HepG2 (cell line): ENCODE data around the gene CCDC30. TPM values are rescaled to one million over a fixed set of nuclear protein-coding genes. Genes with fewer than 3 reads are reported as not detected.

Source experiments
- ATAC-seq: fragments of 200-7000 bp; cut with Tn5 transposase; 3 replicates; pipeline ENCODE4 v1.9.1; 2020; ENCODE audit warnings: mild to moderate bottlenecking, moderate library complexity
- BruUV-seq: library from RNA; stranded (reverse); fragments of 400-500 nt; replicated peaks from 2 replicates; lab custom pipeline; 2021; lab: Mats Ljungman, UMichigan
- CTCF ChIA-PET: fragments of 300-600 bp; formaldehyde crosslinking; extraction: SDS; loops from one replicate; lab custom pipeline; 2021; ENCODE audit warnings: low total read pairs, inconsistent platforms, low intra/inter-chr PET ratio; lab: Yijun Ruan, JAX
- POLR2A ChIA-PET: fragments of 350-600 bp; sonication (Branson Sonifier 250); formaldehyde crosslinking; loops from one replicate; lab custom pipeline; 2020; ENCODE audit warnings: antibody characterized with exemption, inconsistent platforms; lab: Yijun Ruan, JAX
- DNase-seq: peaks from one replicate; pipeline ENCODE4 v3.0.0-alpha.2; 2015; ENCODE audit warnings: low spot score
- FAIRE-seq: peaks from 3 replicates; lab custom pipeline; 2011; peaks lifted over from hg19 to GRCh38; lab: Jason Lieb, UNC
- H2AFZ ChIP-seq: one replicate; pipeline ENCODE4 v1.6.1; 2011; ENCODE audit warnings: low read length, inconsistent platforms
- H3K27ac ChIP-seq: fragments of 300-600 bp; 3 replicates; pipeline ENCODE4 v1.8.0; 2011; ENCODE audit warnings: mixed run types, mild to moderate bottlenecking, mixed read lengths, low read length, inconsistent platforms; ENCODE audit not compliant: insufficient read depth; ENCODE audit errors: extremely low read length
- H3K27me3 ChIP-seq, 2 experiments: fragments of 200-600 bp in 1 of 2; 2 replicates in 1 of 2; 3 replicates in 1 of 2; pipeline versions ENCODE4 v1.6.0 to v1.8.0; 2011; ENCODE audit warnings: low read length in 2 of 2, mild to moderate bottlenecking in 2 of 2, moderate library complexity in 2 of 2, inconsistent platforms in 1 of 2; ENCODE audit not compliant: insufficient read depth in 2 of 2, control insufficient read depth in 1 of 2
- H3K36me3 ChIP-seq, 2 experiments: fragments of 200-600 bp in 1 of 2; replicated peaks in 1 of 2; 2 replicates in 1 of 2; 3 replicates in 1 of 2; pipeline versions ENCODE4 v1.5.1 to v1.8.0; 2011; ENCODE audit warnings: low read length in 2 of 2, inconsistent platforms in 1 of 2; ENCODE audit not compliant: insufficient read depth in 2 of 2, control insufficient read depth in 1 of 2
- H3K4me1 ChIP-seq: 2 replicates; pipeline ENCODE4 v1.5.1; 2012; ENCODE audit warnings: low read length, inconsistent platforms; ENCODE audit not compliant: insufficient read depth
- H3K4me2 ChIP-seq: 2 replicates; pipeline ENCODE4 v1.6.0; 2011; ENCODE audit warnings: low read depth, low read length, inconsistent platforms
- H3K4me3 ChIP-seq, 3 experiments: fragments of 200-600 bp in 1 of 3; sonication (generic), shearing (Covaris generic) in 1 of 3; replicated peaks in 1 of 3; 2 replicates each; pipeline ENCODE4 v1.5.1; 2011 to 2016; ENCODE audit warnings: low read length in 3 of 3, inconsistent platforms in 2 of 3, low read depth in 2 of 3, mild to moderate bottlenecking in 2 of 3, control low read depth in 1 of 3, mixed read lengths in 1 of 3; ENCODE audit not compliant: insufficient read depth in 1 of 3
- H3K79me2 ChIP-seq: one replicate; pipeline ENCODE4 v1.6.1; 2011; ENCODE audit warnings: low read length, inconsistent platforms; ENCODE audit not compliant: insufficient read depth
- H3K9ac ChIP-seq: 2 replicates; pipeline ENCODE4 v1.6.0; 2011; ENCODE audit warnings: mild to moderate bottlenecking, low read depth, low read length, inconsistent platforms; ENCODE audit not compliant: insufficient read depth
- H3K9me3 ChIP-seq: 2 replicates; pipeline ENCODE4 v1.5.1; 2012; ENCODE audit warnings: mild to moderate bottlenecking, low read length
- H4K20me1 ChIP-seq: 2 replicates; pipeline ENCODE4 v1.6.0; 2011; ENCODE audit warnings: inconsistent platforms, mild to moderate bottlenecking, low read length, moderate library complexity; ENCODE audit not compliant: insufficient read depth
- KDM2A ChIP-seq: sonication (generic); formaldehyde crosslinking; IDR thresholded peaks from 2 replicates; pipeline ENCODE4 v1.4.0; 2020; ENCODE audit warnings: low read depth, missing genetic modification reagents, borderline replicate concordance
- SP5 ChIP-seq: IDR thresholded peaks from 2 replicates; pipeline ENCODE4 v1.6.1; 2016; ENCODE audit warnings: low read depth, borderline replicate concordance
- XBP1 ChIP-seq: sonication (generic); formaldehyde crosslinking; IDR thresholded peaks from 2 replicates; pipeline ENCODE4 v1.5.0; 2020; ENCODE audit warnings: missing genetic modification reagents
- ZBTB42 ChIP-seq: sonication (generic); formaldehyde crosslinking; IDR thresholded peaks from 2 replicates; pipeline ENCODE4 v1.5.0; 2020; ENCODE audit warnings: mild to moderate bottlenecking, missing genetic modification reagents
- ZNF121 ChIP-seq: sonication (generic); formaldehyde crosslinking; IDR thresholded peaks from 2 replicates; pipeline ENCODE4 v1.5.0; 2020; ENCODE audit warnings: mild to moderate bottlenecking, missing genetic modification reagents
- ZNF253 ChIP-seq: sonication (generic); formaldehyde crosslinking; IDR thresholded peaks from 2 replicates; pipeline ENCODE4 v1.8.0; 2022; ENCODE audit warnings: mild to moderate bottlenecking, missing genetic modification reagents, borderline replicate concordance
- ZNF275 ChIP-seq: sonication (generic); formaldehyde crosslinking; IDR thresholded peaks from 2 replicates; pipeline ENCODE4 v1.8.0; 2022; ENCODE audit warnings: missing genetic modification reagents, mild to moderate bottlenecking, inconsistent platforms, borderline replicate concordance
- ZNF564 ChIP-seq: sonication (generic); formaldehyde crosslinking; IDR thresholded peaks from 2 replicates; pipeline ENCODE4 v1.8.1; 2023; ENCODE audit warnings: mild to moderate bottlenecking, missing genetic modification reagents
- ZNF724P ChIP-seq: sonication (generic); formaldehyde crosslinking; IDR thresholded peaks from 2 replicates; pipeline ENCODE4 v1.8.0; 2022; ENCODE audit warnings: missing genetic modification reagents, borderline replicate concordance
- WGBS: methylation state at CpG from one replicate; pipeline ENCODE4 v1.1.6; 2017; ENCODE audit warnings: low lambda C conversion rate; 5-methylcytosine and 5-hydroxymethylcytosine counted together
- in situ Hi-C: cut with HindIII; loops from 2 replicates; pipeline ENCODE4 v1.10.0; 2017; ENCODE audit warnings: low pct_unique_long_range_greater_than_20kb; ENCODE audit not compliant: extremely low pct_ligation_motif_present
- intact Hi-C: fragments of 100-400 bp; cut with micrococcal nuclease; formaldehyde crosslinking; loops from one replicate; pipeline ENCODE4 v1.10.0; 2022; ENCODE audit not compliant: unreplicated experiment
- polyA plus RNA-seq, 8 experiments: library from polyadenylated mRNA; depleted of rRNA in 3 of 8; stranded (reverse) in 7 of 8; unstranded in 1 of 8; fragments of >200 nt; fragmentation: Illumina TruSeq in 4 of 8; extraction: Trizol in 4 of 8; gene quantifications; 2 replicates each; pipeline versions ENCODE4 v1.2.1 to v1.2.3, GENCODE V29; 2011 to 2016; ENCODE audit warnings: low read depth in 4 of 8, missing spikeins in 1 of 8, mixed read lengths in 1 of 8; ENCODE audit not compliant: insufficient read depth in 1 of 8
- total RNA-seq, 5 experiments: library from RNA; depleted of rRNA; stranded (reverse); fragments of >200 nt; fragmentation: Illumina TruSeq; extraction: Trizol; gene quantifications; 2 replicates each; pipeline ENCODE4 v1.2.3, GENCODE V29; 2016; ENCODE audit warnings: low read depth in 1 of 5

CCDC30 gene
- total and polyA plus RNA-seq, 2 of the 13 experiments (the other 11 are each of a cell fraction or from before 2014, with no cell fraction given) = 0.25 to 0.77 TPM

GRCh38 chr1:42686418-42686817 lies 223.3 kb downstream of the CCDC30 start (continued):
- TF ChIP-seq SP5 (no peak), ZBTB42 (CRISPR knock-in tag) (no peak), ZNF121 (CRISPR knock-in tag) (no peak), ZNF724P (CRISPR knock-in tag) (no peak)

- intact Hi-C loops = no loop called here
- Histone ChIP-seq H3K9me3 (no peaks in the 10 kb centered on the region), H3K4me3 (no peak overlapping the region), H3K27ac (no peak overlapping the region), H3K9ac (no peak overlapping the region), H3K4me1 (peaks cover 87% of the 10 kb centered on the region), H4K20me1 (peaks cover 97% of the 10 kb centered on the region), H3K27me3 (no peaks in the 10 kb centered on the region), H3K36me3 (peaks cover 11 to 36% of the 10 kb centered on the region in 2 experiments), H2AFZ (no peak overlapping the region), H3K79me2 (peaks cover 100% of the 10 kb centered on the region), H3K4me2 (no peak overlapping the region)
- WGBS = 79% methylated on average over 3 of the region's 3 CpGs
- in situ Hi-C loops = no loop called here
- FAIRE-seq (no peak), DNase-seq (no peak), ATAC-seq (no peak)
- no peak for TF ChIP-seq ZNF253 (CRISPR knock-in tag)
- no peak for TF ChIP-seq ZNF564
- TF ChIP-seq XBP1 (CRISPR knock-in tag) = no peak
- TF ChIP-seq ZNF275 (CRISPR knock-in tag) = no peak
- TF ChIP-seq KDM2A (CRISPR knock-in tag) = no peak
- ChIA-PET CTCF (no interaction called here), POLR2A (interaction anchor here (3.0 kb wide), 1 partner anchor 8 kb away, joined by 21 read pairs; the partner anchor contains the start of gene YBX1)
- no TSS peak for BruUV-seq
Observed at GRCh38 chr1:42689912-42690311, 226.8 kb downstream of the CCDC30 start.
